Thoracic aorta (tissue), 2 donors: Measurements from ENCODE around the gene EIF4E3. TPM values are rescaled to one million over a fixed set of nuclear protein-coding genes. Genes with fewer than 3 reads are reported as not detected.

Source experiments
- ATAC-seq: fragments of 150-250 bp; one replicate; pipeline ENCODE4 v1.8.0; 2017; ENCODE audit warnings: low read depth; ENCODE audit not compliant: insufficient number of reproducible peaks, low FRiP score
- DNase-seq: peaks from one replicate; pipeline ENCODE4 v3.0.0-alpha.2; 2020; ENCODE audit warnings: low spot score
- H3K27ac ChIP-seq, 2 donors: fragments of 200-600 bp; sonication (generic); 1 replicate in 1 of 2; 2 replicates in 1 of 2; pipeline ENCODE4 v1.5.1; 2016; ENCODE audit warnings: mild to moderate bottlenecking in 2 of 2, moderate library complexity in 2 of 2
- H3K27me3 ChIP-seq: fragments of 200-600 bp; sonication (generic); replicated peaks from 2 replicates; pipeline ENCODE4 v1.6.0; 2016; ENCODE audit warnings: mild to moderate bottlenecking; ENCODE audit not compliant: insufficient read depth
- H3K36me3 ChIP-seq: fragments of 200-600 bp; sonication (generic); one replicate; pipeline ENCODE4 v1.5.1; 2016
- H3K4me1 ChIP-seq, 2 donors: fragments of 200-600 bp; sonication (generic); 1 replicate in 1 of 2; 2 replicates in 1 of 2; pipeline versions ENCODE4 v1.5.1 to v1.6.0; 2016; ENCODE audit warnings: low read depth in 2 of 2, mild to moderate bottlenecking in 1 of 2; ENCODE audit not compliant: control insufficient read depth in 1 of 2
- H3K4me3 ChIP-seq: fragments of 200-600 bp; sonication (generic); 2 replicates; pipeline ENCODE4 v1.5.1; 2016; ENCODE audit warnings: mild to moderate bottlenecking
- H3K9me3 ChIP-seq: fragments of 200-600 bp; sonication (generic); 2 replicates; pipeline ENCODE4 v1.5.1; 2016
- total RNA-seq, 2 donors: library from RNA; depleted of rRNA; stranded (reverse); fragments of >200 nt; gene quantifications; one replicate each; pipeline versions ENCODE4 v1.1.0 to v1.2.3, GENCODE V29; 2016
- TF ChIP-seq, protein P1 (sequence below): fragments of 200-600 bp; sonication (generic); IDR thresholded peaks from one replicate; pipeline ENCODE4 v1.5.1; 2019; ENCODE audit warnings: antibody characterized with exemption

EIF4E3 gene
- total RNA-seq, 2 donors from 2014 or later: 8.8 to 12.1 TPM

DNA sequence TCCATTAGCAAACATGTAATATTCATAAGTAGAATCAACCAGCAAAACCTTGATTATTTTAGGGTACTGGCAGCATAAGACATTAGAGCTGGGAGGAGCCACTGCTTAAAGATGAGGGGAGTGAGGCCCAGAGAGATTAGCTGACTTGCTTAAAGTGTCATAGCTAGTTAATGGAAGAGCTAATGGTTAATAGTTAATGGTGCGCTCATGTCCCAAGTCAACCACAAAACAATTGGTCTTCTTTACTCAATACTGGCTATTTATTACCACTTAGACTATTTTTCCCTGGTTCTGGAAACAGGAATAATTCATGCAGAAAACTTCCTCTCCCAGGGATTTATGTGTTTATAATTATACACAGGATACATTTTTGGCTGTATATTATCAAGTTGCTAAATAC lies 33.1 kb downstream of the EIF4E3 start:
- Histone ChIP-seq H3K4me1 (peaks cover 12 to 21% of the 10 kb centered on the region in 2 donors), H3K9me3 (no peaks in the 10 kb centered on the region), H3K27ac (no peak overlapping the region), H3K4me3 (no peak overlapping the region), H3K36me3 (no peaks in the 10 kb centered on the region), H3K27me3 (no peaks in the 10 kb centered on the region)
- TF ChIP-seq, protein P1, sequence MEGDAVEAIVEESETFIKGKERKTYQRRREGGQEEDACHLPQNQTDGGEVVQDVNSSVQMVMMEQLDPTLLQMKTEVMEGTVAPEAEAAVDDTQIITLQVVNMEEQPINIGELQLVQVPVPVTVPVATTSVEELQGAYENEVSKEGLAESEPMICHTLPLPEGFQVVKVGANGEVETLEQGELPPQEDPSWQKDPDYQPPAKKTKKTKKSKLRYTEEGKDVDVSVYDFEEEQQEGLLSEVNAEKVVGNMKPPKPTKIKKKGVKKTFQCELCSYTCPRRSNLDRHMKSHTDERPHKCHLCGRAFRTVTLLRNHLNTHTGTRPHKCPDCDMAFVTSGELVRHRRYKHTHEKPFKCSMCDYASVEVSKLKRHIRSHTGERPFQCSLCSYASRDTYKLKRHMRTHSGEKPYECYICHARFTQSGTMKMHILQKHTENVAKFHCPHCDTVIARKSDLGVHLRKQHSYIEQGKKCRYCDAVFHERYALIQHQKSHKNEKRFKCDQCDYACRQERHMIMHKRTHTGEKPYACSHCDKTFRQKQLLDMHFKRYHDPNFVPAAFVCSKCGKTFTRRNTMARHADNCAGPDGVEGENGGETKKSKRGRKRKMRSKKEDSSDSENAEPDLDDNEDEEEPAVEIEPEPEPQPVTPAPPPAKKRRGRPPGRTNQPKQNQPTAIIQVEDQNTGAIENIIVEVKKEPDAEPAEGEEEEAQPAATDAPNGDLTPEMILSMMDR: no peak
- ATAC-seq: no peak
- no peak for DNase-seq

GRCh38 chr3:71690341-71690841 lies 34.8 kb downstream of the EIF4E3 start:
- Histone ChIP-seq H3K27me3 (no peaks in the 10 kb centered on the region), H3K27ac (no peak overlapping the region), H3K4me1 (peaks cover 12 to 21% of the 10 kb centered on the region in 2 donors), H3K4me3 (no peak overlapping the region), H3K36me3 (no peaks in the 10 kb centered on the region), H3K9me3 (no peaks in the 10 kb centered on the region)
- DNase-seq: no peak
- TF ChIP-seq, protein P1: no peak
- no peak for ATAC-seq

GRCh38 chr3:71689291-71689690 lies 35.9 kb downstream of the EIF4E3 start:
- H3K4me1 ChIP-seq: peaks cover 9 to 17% of the 10 kb centered on the region in 2 donors
- no peak overlapping the region for H3K27ac ChIP-seq

DNA sequence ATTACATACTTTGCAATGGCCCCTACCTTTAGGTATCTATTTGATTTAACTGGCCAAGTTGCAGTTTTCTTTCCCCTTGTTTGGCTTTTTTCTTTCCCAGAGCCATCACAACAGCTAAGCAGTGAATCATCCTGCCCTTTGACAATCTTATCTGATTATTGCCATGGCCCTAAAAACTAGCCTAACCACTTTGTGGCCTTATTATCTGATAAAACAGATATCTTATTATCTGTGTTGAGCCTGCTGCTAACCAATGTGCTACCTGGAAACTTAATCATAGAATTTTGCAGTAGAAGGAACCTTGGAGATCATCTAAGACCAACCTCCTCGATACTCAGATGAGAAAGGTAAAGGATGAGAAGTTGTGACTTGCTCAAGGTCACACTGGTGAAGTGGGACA lies 37.1 kb downstream of the EIF4E3 start:
- Histone ChIP-seq H3K9me3 (no peaks in the 10 kb centered on the region), H3K4me1 (peaks cover 3 to 9% of the 10 kb centered on the region in 2 donors), H3K27me3 (no peaks in the 10 kb centered on the region), H3K4me3 (no peak overlapping the region), H3K27ac (no peak overlapping the region), H3K36me3 (no peaks in the 10 kb centered on the region)
- no peak for ATAC-seq
- TF ChIP-seq, protein P1: no peak
- no peak for DNase-seq

More at GRCh38 chr3:71689291-71689690, 35.9 kb downstream of the EIF4E3 start:
- Histone ChIP-seq H3K4me3 (no peak overlapping the region), H3K36me3 (no peaks in the 10 kb centered on the region), H3K9me3 (no peaks in the 10 kb centered on the region), H3K27me3 (no peaks in the 10 kb centered on the region)
- no peak for ATAC-seq
- TF ChIP-seq, protein P1: no peak
- DNase-seq: no peak

- no peak for DNase-seq
- Histone ChIP-seq H3K4me3 (no peak overlapping the region), H3K27ac (no peak overlapping the region), H3K27me3 (no peaks in the 10 kb centered on the region), H3K36me3 (no peaks in the 10 kb centered on the region), H3K4me1 (peaks cover 3 to 14% of the 10 kb centered on the region in 2 donors), H3K9me3 (no peaks in the 10 kb centered on the region)
- no peak for ATAC-seq
- TF ChIP-seq, protein P1: no peak
Observed at GRCh38 chr3:71685686-71686085, 39.5 kb downstream of the EIF4E3 start.
